ENCODE data around the gene UBA6.

DNA sequence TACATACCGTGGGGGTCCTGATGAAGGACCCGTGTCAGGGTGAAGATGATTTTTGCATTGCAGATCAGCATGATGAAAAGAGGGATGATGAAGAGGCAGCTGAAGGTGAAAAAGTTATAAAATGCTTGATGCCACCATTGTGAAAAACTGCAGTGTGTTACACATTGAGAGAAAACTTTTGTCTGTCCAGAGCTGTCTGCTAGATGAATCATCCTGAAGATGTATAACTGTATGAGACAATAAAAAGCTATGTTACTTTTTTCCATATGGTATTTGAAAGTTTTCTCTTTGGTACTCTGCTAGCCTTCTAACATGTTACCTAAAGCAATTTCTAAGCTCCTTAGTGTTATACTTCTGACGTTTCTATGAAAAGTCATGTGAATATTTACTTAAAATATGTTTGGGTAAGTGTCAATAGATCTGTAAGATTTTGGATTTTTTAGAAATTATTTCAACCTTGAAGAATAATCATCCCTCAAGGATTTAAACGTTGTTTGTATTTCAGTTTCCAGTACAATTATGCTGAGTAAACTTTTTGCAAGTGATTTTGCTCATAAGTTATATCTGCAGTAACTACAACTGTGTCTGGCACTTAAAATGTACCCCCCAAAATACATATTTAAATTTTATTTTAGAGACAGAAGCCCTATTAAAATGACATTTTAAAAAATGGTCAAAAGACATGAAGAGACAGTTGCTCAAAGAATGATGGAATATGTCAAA, 43.8 kb upstream of the UBA6 start:
- TF ChIP-seq, protein P1, sequence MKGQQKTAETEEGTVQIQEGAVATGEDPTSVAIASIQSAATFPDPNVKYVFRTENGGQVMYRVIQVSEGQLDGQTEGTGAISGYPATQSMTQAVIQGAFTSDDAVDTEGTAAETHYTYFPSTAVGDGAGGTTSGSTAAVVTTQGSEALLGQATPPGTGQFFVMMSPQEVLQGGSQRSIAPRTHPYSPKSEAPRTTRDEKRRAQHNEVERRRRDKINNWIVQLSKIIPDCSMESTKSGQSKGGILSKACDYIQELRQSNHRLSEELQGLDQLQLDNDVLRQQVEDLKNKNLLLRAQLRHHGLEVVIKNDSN (IDR thresholded peaks at IDR 0.05; ENCODE audit: borderline replicate concordance, low read depth), result no peak
- TF ChIP-seq, protein P2, sequence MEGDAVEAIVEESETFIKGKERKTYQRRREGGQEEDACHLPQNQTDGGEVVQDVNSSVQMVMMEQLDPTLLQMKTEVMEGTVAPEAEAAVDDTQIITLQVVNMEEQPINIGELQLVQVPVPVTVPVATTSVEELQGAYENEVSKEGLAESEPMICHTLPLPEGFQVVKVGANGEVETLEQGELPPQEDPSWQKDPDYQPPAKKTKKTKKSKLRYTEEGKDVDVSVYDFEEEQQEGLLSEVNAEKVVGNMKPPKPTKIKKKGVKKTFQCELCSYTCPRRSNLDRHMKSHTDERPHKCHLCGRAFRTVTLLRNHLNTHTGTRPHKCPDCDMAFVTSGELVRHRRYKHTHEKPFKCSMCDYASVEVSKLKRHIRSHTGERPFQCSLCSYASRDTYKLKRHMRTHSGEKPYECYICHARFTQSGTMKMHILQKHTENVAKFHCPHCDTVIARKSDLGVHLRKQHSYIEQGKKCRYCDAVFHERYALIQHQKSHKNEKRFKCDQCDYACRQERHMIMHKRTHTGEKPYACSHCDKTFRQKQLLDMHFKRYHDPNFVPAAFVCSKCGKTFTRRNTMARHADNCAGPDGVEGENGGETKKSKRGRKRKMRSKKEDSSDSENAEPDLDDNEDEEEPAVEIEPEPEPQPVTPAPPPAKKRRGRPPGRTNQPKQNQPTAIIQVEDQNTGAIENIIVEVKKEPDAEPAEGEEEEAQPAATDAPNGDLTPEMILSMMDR (IDR thresholded peaks at IDR 0.05), result no peak
- TF ChIP-seq POLR2AphosphoS5 (IDR thresholded peaks at IDR 0.05; ENCODE audit: low read depth, low read length), result no peak
